GM23248 (cell line): Measurements from ENCODE around the gene PLCL2.

ENCODE experiments used
- EZH2 ChIP-seq: fragments of 200-600 bp; sonication (generic); IDR thresholded peaks from 2 replicates; pipeline ENCODE4 v1.6.1; 2018; ENCODE audit warnings: antibody characterized with exemption, mild to moderate bottlenecking; ENCODE audit not compliant: insufficient read depth, poor library complexity, severe bottlenecking
- EZH2phosphoT487 ChIP-seq: fragments of 200-600 bp; sonication (generic); IDR thresholded peaks from 2 replicates; pipeline ENCODE4 v1.6.1; 2018; ENCODE audit warnings: antibody characterized with exemption, moderate library complexity, mild to moderate bottlenecking, low read depth; ENCODE audit not compliant: insufficient read depth

GRCh38 chr3:16896820-16897219, 12.1 kb downstream of the PLCL2 start:
- TF ChIP-seq EZH2phosphoT487 (no peak), EZH2 (no peak)
